ENCODE data around the gene CKAP5. TPM values are rescaled to one million over a fixed set of nuclear protein-coding genes. Genes with fewer than 3 reads are reported as not detected.

Gene CKAP5
- total RNA-seq, 1 experiment from 2014 or later, result 190 TPM

DNA sequence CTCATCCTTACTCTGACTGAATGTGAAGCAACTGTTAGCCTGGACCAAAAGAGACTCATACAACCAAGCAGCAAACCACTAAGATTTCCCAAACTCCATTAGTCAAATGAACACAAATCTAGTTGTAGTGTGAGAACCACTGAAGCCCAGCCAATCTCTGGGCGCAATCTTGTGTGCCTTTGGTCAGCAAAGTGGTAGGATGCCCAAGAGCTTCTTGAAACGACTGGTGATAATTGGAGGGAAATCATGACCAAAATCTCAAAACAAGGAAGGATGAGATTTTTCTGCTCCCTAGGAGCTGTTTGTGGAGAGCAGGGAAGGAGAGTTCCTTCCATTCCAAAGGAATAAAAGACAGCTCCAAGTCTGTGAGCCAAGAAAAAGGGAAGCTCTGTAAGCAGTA lies 103.0 kb downstream of the CKAP5 start:
- H2BK5ac ChIP-seq (ENCODE audit: insufficient read length, low read length), result no peak overlapping the region
- Mint-ChIP-seq H3K27ac (peak overlapping the region in 1 of 3 experiments; percentile 76; a peak in 1 of 7 replicates), H3K9me3 (no peaks in the 10 kb centered on the region), H3K4me1 (peaks cover 6 to 10% of the 10 kb centered on the region in 2 experiments), H3K27me3 (ENCODE audit: low read depth) (no peaks in the 10 kb centered on the region), H3K4me3 (no peak overlapping the region), H3K36me3 (ENCODE audit: insufficient read depth in 1 of 3, low read depth in 3 of 3) (peaks cover 47 to 73% (median 64%) of the 10 kb centered on the region in 3 experiments; a peak in 6 of 7 replicates)
- no peak overlapping the region for H2BK12ac ChIP-seq (ENCODE audit: insufficient read length, low read depth, low read length)
- no peak overlapping the region for H2AK5ac ChIP-seq (ENCODE audit: insufficient read length, low read length)
- WGBS (ENCODE audit: extremely low coverage, insufficient read length, low lambda C conversion rate), result no CpG with 5 or more reads among the region's 2 CpGs
- H3K4me2 ChIP-seq (ENCODE audit: insufficient read depth, insufficient read length, low read length), result no peak overlapping the region
- no peaks in the 10 kb centered on the region for H3K27me3 ChIP-seq (ENCODE audit: insufficient read depth, low read length)
- H3K56ac ChIP-seq (ENCODE audit: insufficient read length, low read depth, low read length), result no peak overlapping the region
- H3T11ph ChIP-seq (ENCODE audit: low read length), result no peak overlapping the region
- H3K27ac ChIP-seq (ENCODE audit: insufficient read length, low read depth, low read length), result no peak overlapping the region
- no peak overlapping the region for H2BK120ac ChIP-seq (ENCODE audit: low read depth, low read length, poor library complexity, severe bottlenecking)
- no peak overlapping the region for H3K18ac ChIP-seq (ENCODE audit: insufficient read length, low read depth, low read length)
- H2AFZ ChIP-seq (ENCODE audit: low read length), result no peak overlapping the region
- H3K4ac ChIP-seq (ENCODE audit: low read depth, low read length), result no peak overlapping the region
- H4K20me1 ChIP-seq (ENCODE audit: control insufficient read depth, insufficient read depth, insufficient read length), result no peaks in the 10 kb centered on the region
- no peaks in the 10 kb centered on the region for H3K4me1 ChIP-seq (ENCODE audit: insufficient read depth, low read length)
- no peak overlapping the region for H4K91ac ChIP-seq (ENCODE audit: insufficient read length, low read depth, low read length)
- H4K8ac ChIP-seq (replicated peaks; ENCODE audit: insufficient read length, low read depth, low read length), result no peak overlapping the region
- H3K79me2 ChIP-seq (ENCODE audit: insufficient read depth, low read length), result no peaks in the 10 kb centered on the region
- H3K9ac ChIP-seq (ENCODE audit: extremely low read depth, insufficient read length, low read length), result no peak overlapping the region
- no peak overlapping the region for H3K23ac ChIP-seq (ENCODE audit: insufficient read length, low read depth, low read length)
- no peak overlapping the region for H2BK15ac ChIP-seq (ENCODE audit: low read depth, low read length)
- no peaks in the 10 kb centered on the region for H3K9me3 ChIP-seq (ENCODE audit: control insufficient read depth, low read depth, low read length)
- H3K14ac ChIP-seq (ENCODE audit: insufficient read depth, low read length), result no peak overlapping the region
- H3K79me1 ChIP-seq (ENCODE audit: insufficient read depth, low read depth, low read length, poor library complexity, severe bottlenecking), result no peaks in the 10 kb centered on the region
- no peaks in the 10 kb centered on the region for H3K23me2 ChIP-seq (ENCODE audit: insufficient read length, low read depth, low read length, poor library complexity, severe bottlenecking)
- no peak for DNase-seq
- H2BK20ac ChIP-seq (ENCODE audit: low read depth, low read length, poor library complexity, severe bottlenecking), result no peak overlapping the region
- TF ChIP-seq, protein P1, sequence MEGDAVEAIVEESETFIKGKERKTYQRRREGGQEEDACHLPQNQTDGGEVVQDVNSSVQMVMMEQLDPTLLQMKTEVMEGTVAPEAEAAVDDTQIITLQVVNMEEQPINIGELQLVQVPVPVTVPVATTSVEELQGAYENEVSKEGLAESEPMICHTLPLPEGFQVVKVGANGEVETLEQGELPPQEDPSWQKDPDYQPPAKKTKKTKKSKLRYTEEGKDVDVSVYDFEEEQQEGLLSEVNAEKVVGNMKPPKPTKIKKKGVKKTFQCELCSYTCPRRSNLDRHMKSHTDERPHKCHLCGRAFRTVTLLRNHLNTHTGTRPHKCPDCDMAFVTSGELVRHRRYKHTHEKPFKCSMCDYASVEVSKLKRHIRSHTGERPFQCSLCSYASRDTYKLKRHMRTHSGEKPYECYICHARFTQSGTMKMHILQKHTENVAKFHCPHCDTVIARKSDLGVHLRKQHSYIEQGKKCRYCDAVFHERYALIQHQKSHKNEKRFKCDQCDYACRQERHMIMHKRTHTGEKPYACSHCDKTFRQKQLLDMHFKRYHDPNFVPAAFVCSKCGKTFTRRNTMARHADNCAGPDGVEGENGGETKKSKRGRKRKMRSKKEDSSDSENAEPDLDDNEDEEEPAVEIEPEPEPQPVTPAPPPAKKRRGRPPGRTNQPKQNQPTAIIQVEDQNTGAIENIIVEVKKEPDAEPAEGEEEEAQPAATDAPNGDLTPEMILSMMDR (conservative IDR thresholded peaks at IDR 0.05), result no peak
- H4K5ac ChIP-seq (ENCODE audit: insufficient read length, low read depth, low read length), result no peak overlapping the region
